ENCODE data around the gene MLLT3. TPM values are rescaled to one million over a fixed set of nuclear protein-coding genes. Genes with fewer than 3 reads are reported as not detected.

MLLT3 gene
- total RNA-seq, 1 experiment from 2014 or later = 24.2 TPM

GRCh38 chr9:20373263-20373662, 249.0 kb downstream of the MLLT3 start:
- no TSS peak for BruUV-seq (replicated peaks)
- Histone ChIP-seq H3K27me3 (replicated peaks; ENCODE audit: insufficient read depth, low read depth, low read length, poor library complexity) (no peaks in the 10 kb centered on the region), H3K36me3 (ENCODE audit: insufficient read depth, low read length, poor library complexity, severe bottlenecking) (no peaks in the 10 kb centered on the region), H3K4me1 (ENCODE audit: insufficient read depth, low read length, poor library complexity, severe bottlenecking) (peaks cover 3% of the 10 kb centered on the region), H3K9me3 (ENCODE audit: low read depth, low read length, poor library complexity, severe bottlenecking) (no peaks in the 10 kb centered on the region), H3K4me3 (ENCODE audit: low read depth, low read length, poor library complexity, severe bottlenecking) (no peak overlapping the region), H3K27ac (ENCODE audit: low read depth, low read length, poor library complexity, severe bottlenecking) (no peak overlapping the region)
- TF ChIP-seq EZH2 (IDR thresholded peaks at IDR 0.05; ENCODE audit: borderline replicate concordance, low read depth, low read length, poor library complexity, severe bottlenecking) = no peak
- no peak for TF ChIP-seq CTCF (conservative IDR thresholded peaks at IDR 0.05; ENCODE audit: low read depth, low read length)
- intact Hi-C loops (cut with micrococcal nuclease; ENCODE audit: unreplicated experiment) = no loop called here
- no peak for DNase-seq (ENCODE audit: low spot score)
- ChIA-PET CTCF (no interaction called here), POLR2A (ENCODE audit: low non-redundant PET) (no interaction called here)

- H3K27me3 ChIP-seq (replicated peaks; ENCODE audit: insufficient read depth, low read depth, low read length, poor library complexity) = no peaks in the 10 kb centered on the region
- H3K4me3 ChIP-seq (ENCODE audit: low read depth, low read length, poor library complexity, severe bottlenecking) = no peak overlapping the region
- H3K27ac ChIP-seq (ENCODE audit: low read depth, low read length, poor library complexity, severe bottlenecking) = no peak overlapping the region
- no TSS peak for BruUV-seq (replicated peaks)
- no peaks in the 10 kb centered on the region for H3K4me1 ChIP-seq (ENCODE audit: insufficient read depth, low read length, poor library complexity, severe bottlenecking)
- no peak for DNase-seq (ENCODE audit: low spot score)
- intact Hi-C loops (cut with micrococcal nuclease; ENCODE audit: unreplicated experiment) = no loop called here
- no peaks in the 10 kb centered on the region for H3K9me3 ChIP-seq (ENCODE audit: low read depth, low read length, poor library complexity, severe bottlenecking)
- ChIA-PET POLR2A (ENCODE audit: low non-redundant PET) (no interaction called here), CTCF (no interaction called here)
- no peak for TF ChIP-seq EZH2 (IDR thresholded peaks at IDR 0.05; ENCODE audit: borderline replicate concordance, low read depth, low read length, poor library complexity, severe bottlenecking)
- no peak for TF ChIP-seq CTCF (conservative IDR thresholded peaks at IDR 0.05; ENCODE audit: low read depth, low read length)
- no peaks in the 10 kb centered on the region for H3K36me3 ChIP-seq (ENCODE audit: insufficient read depth, low read length, poor library complexity, severe bottlenecking)
Observed at GRCh38 chr9:20369391-20369790, 252.9 kb downstream of the MLLT3 start.

GRCh38 chr9:20367855-20368254, 254.4 kb downstream of the MLLT3 start:
- Histone ChIP-seq H3K9me3 (ENCODE audit: low read depth, low read length, poor library complexity, severe bottlenecking) (no peaks in the 10 kb centered on the region), H3K4me1 (ENCODE audit: insufficient read depth, low read length, poor library complexity, severe bottlenecking) (no peaks in the 10 kb centered on the region), H3K27me3 (replicated peaks; ENCODE audit: insufficient read depth, low read depth, low read length, poor library complexity) (no peaks in the 10 kb centered on the region), H3K27ac (ENCODE audit: low read depth, low read length, poor library complexity, severe bottlenecking) (no peak overlapping the region), H3K4me3 (ENCODE audit: low read depth, low read length, poor library complexity, severe bottlenecking) (no peak overlapping the region), H3K36me3 (ENCODE audit: insufficient read depth, low read length, poor library complexity, severe bottlenecking) (no peaks in the 10 kb centered on the region)
- intact Hi-C loops (cut with micrococcal nuclease; ENCODE audit: unreplicated experiment) = no loop called here
- TF ChIP-seq EZH2 (IDR thresholded peaks at IDR 0.05; ENCODE audit: borderline replicate concordance, low read depth, low read length, poor library complexity, severe bottlenecking) (no peak), CTCF (conservative IDR thresholded peaks at IDR 0.05; ENCODE audit: low read depth, low read length) (no peak)
- ChIA-PET POLR2A (ENCODE audit: low non-redundant PET) (no interaction called here), CTCF (no interaction called here)
- no TSS peak for BruUV-seq (replicated peaks)
- no peak for DNase-seq (ENCODE audit: low spot score)
